ENCODE results near the gene ENOSF1.

ENOSF1 gene

GRCh38 chr18:725646-726045, 13.2 kb upstream of the ENOSF1 start:
- no peaks in the 10 kb centered on the region for H3K4me1 ChIP-seq (ENCODE audit: insufficient read depth, poor library complexity, severe bottlenecking)
- DNase-seq (ENCODE audit: low spot score): no peak

GRCh38 chr18:723541-724080, 11.2 kb upstream of the ENOSF1 start:
- Histone ChIP-seq H3K4me1 (ENCODE audit: insufficient read depth, poor library complexity, severe bottlenecking) (no peaks in the 10 kb centered on the region), H3K27ac (ENCODE audit: poor library complexity, severe bottlenecking) (no peak overlapping the region), H3K27me3 (ENCODE audit: insufficient read depth, poor library complexity, severe bottlenecking) (no peaks in the 10 kb centered on the region), H3K4me3 (ENCODE audit: severe bottlenecking) (no peak overlapping the region), H3K36me3 (ENCODE audit: low read depth) (peaks cover 13% of the 10 kb centered on the region; the same call in 1 of the 2 replicates), H3K9me3 (ENCODE audit: severe bottlenecking) (no peaks in the 10 kb centered on the region)
- no peak for TF ChIP-seq CTCF (IDR thresholded peaks at IDR 0.05; ENCODE audit: poor library complexity, severe bottlenecking)
- DNase-seq (ENCODE audit: low spot score): no peak
- ATAC-seq (ENCODE audit: low read depth): no peak

More at GRCh38 chr18:725646-726045, 13.2 kb upstream of the ENOSF1 start:
- Histone ChIP-seq H3K36me3 (ENCODE audit: low read depth) (peaks cover 13% of the 10 kb centered on the region; the same call in 1 of the 2 replicates), H3K9me3 (ENCODE audit: severe bottlenecking) (no peaks in the 10 kb centered on the region), H3K27ac (ENCODE audit: poor library complexity, severe bottlenecking) (no peak overlapping the region), H3K27me3 (ENCODE audit: insufficient read depth, poor library complexity, severe bottlenecking) (no peaks in the 10 kb centered on the region), H3K4me3 (ENCODE audit: severe bottlenecking) (no peak overlapping the region)
- no peak for ATAC-seq (ENCODE audit: low read depth)
- TF ChIP-seq CTCF (IDR thresholded peaks at IDR 0.05; ENCODE audit: poor library complexity, severe bottlenecking): no peak

GRCh38 chr18:717003-717402, 4.6 kb upstream of the ENOSF1 start:
- H3K27ac ChIP-seq (ENCODE audit: poor library complexity, severe bottlenecking): no peak overlapping the region
- H3K9me3 ChIP-seq (ENCODE audit: severe bottlenecking): no peaks in the 10 kb centered on the region
- H3K4me1 ChIP-seq (ENCODE audit: insufficient read depth, poor library complexity, severe bottlenecking): peaks cover 8% of the 10 kb centered on the region
- H3K36me3 ChIP-seq (ENCODE audit: low read depth): no peaks in the 10 kb centered on the region
- DNase-seq (ENCODE audit: low spot score): no peak
- no peak for ATAC-seq (ENCODE audit: low read depth)
- H3K27me3 ChIP-seq (ENCODE audit: insufficient read depth, poor library complexity, severe bottlenecking): no peaks in the 10 kb centered on the region
- no peak overlapping the region for H3K4me3 ChIP-seq (ENCODE audit: severe bottlenecking)
- no peak for TF ChIP-seq CTCF (IDR thresholded peaks at IDR 0.05; ENCODE audit: poor library complexity, severe bottlenecking)

GRCh38 chr18:715626-716025, 3.2 kb upstream of the ENOSF1 start:
- Histone ChIP-seq H3K27me3 (ENCODE audit: insufficient read depth, poor library complexity, severe bottlenecking) (no peaks in the 10 kb centered on the region), H3K36me3 (ENCODE audit: low read depth) (peaks cover 5% of the 10 kb centered on the region), H3K4me1 (ENCODE audit: insufficient read depth, poor library complexity, severe bottlenecking) (peaks cover 12% of the 10 kb centered on the region), H3K27ac (ENCODE audit: poor library complexity, severe bottlenecking) (peak overlapping the region; percentile 45), H3K9me3 (ENCODE audit: severe bottlenecking) (no peaks in the 10 kb centered on the region), H3K4me3 (ENCODE audit: severe bottlenecking) (no peak overlapping the region)
- ATAC-seq (ENCODE audit: low read depth) (peak; percentile 61), DNase-seq (ENCODE audit: low spot score) (no peak)
- no peak for TF ChIP-seq CTCF (IDR thresholded peaks at IDR 0.05; ENCODE audit: poor library complexity, severe bottlenecking)

GRCh38 chr18:713135-713490, 683 bp upstream of the ENOSF1 start:
- H3K27me3 ChIP-seq (ENCODE audit: insufficient read depth, poor library complexity, severe bottlenecking): no peaks in the 10 kb centered on the region
- no peaks in the 10 kb centered on the region for H3K9me3 ChIP-seq (ENCODE audit: severe bottlenecking)
- no peak for TF ChIP-seq CTCF (IDR thresholded peaks at IDR 0.05; ENCODE audit: poor library complexity, severe bottlenecking)
- peak overlapping the region; percentile 56 for H3K4me3 ChIP-seq (ENCODE audit: severe bottlenecking)
- H3K36me3 ChIP-seq (ENCODE audit: low read depth): peaks cover 20% of the 10 kb centered on the region
- ATAC-seq (ENCODE audit: low read depth): no peak
- no peak overlapping the region for H3K27ac ChIP-seq (ENCODE audit: poor library complexity, severe bottlenecking)
- peaks cover 13% of the 10 kb centered on the region for H3K4me1 ChIP-seq (ENCODE audit: insufficient read depth, poor library complexity, severe bottlenecking)
- DNase-seq (ENCODE audit: low spot score): no peak
